HepG2 (cell line): Measurements from ENCODE around the gene MYLK. TPM values are rescaled to one million over a fixed set of nuclear protein-coding genes. Genes with fewer than 3 reads are reported as not detected.

ENCODE experiments used
- BRD4 ChIP-seq: sonication (generic); formaldehyde crosslinking; IDR thresholded peaks from 2 replicates; pipeline ENCODE4 v1.4.0; 2020; ENCODE audit warnings: missing genetic modification reagents
- CCAR2 ChIP-seq: fragments of 200-400 bp; formaldehyde crosslinking; optimal IDR thresholded peaks from 2 replicates; pipeline ENCODE3; 2018; ENCODE audit warnings: low read depth, mild to moderate bottlenecking, low read length, moderate library complexity
- HMGXB3 ChIP-seq: sonication (generic); formaldehyde crosslinking; IDR thresholded peaks from 2 replicates; pipeline ENCODE4 v1.4.0; 2020; ENCODE audit warnings: missing genetic modification reagents, borderline replicate concordance
- HMGXB4 ChIP-seq, 2 experiments: sonication (generic) in 1 of 2; formaldehyde crosslinking in 1 of 2; IDR thresholded peaks; 2 replicates each; pipeline versions ENCODE4 v1.4.0 to v1.6.1; 2018 to 2020; ENCODE audit warnings: missing genetic modification reagents in 2 of 2, borderline replicate concordance in 1 of 2, low read depth in 1 of 2, mild to moderate bottlenecking in 1 of 2, missing biosample characterization in 1 of 2
- MYPOP ChIP-seq: sonication (generic); formaldehyde crosslinking; IDR thresholded peaks from 2 replicates; pipeline ENCODE4 v1.8.1; 2023; ENCODE audit warnings: mild to moderate bottlenecking, moderate library complexity, missing genetic modification reagents
- ZHX2 ChIP-seq, 2 experiments: sonication (generic) in 1 of 2; formaldehyde crosslinking in 1 of 2; IDR thresholded peaks; 2 replicates each; pipeline versions ENCODE4 v1.6.1 to v1.9.0; 2014 to 2022; ENCODE audit warnings: antibody characterized with exemption in 1 of 2, borderline replicate concordance in 1 of 2, inconsistent platforms in 1 of 2, low read depth in 1 of 2, missing genetic modification reagents in 1 of 2
- ZNF276 ChIP-seq: sonication (generic); formaldehyde crosslinking; IDR thresholded peaks from 2 replicates; pipeline ENCODE4 v1.4.0; 2020; ENCODE audit warnings: mild to moderate bottlenecking, low read depth, missing genetic modification reagents
- ZNF503 ChIP-seq: sonication (generic); formaldehyde crosslinking; IDR thresholded peaks from 2 replicates; pipeline ENCODE4 v1.4.0; 2020; ENCODE audit warnings: missing genetic modification reagents
- ZNF510 ChIP-seq: sonication (generic); formaldehyde crosslinking; IDR thresholded peaks from 2 replicates; pipeline ENCODE4 v1.4.0; 2020; ENCODE audit warnings: low read depth, mild to moderate bottlenecking, missing genetic modification reagents
- polyA plus RNA-seq, 8 experiments: library from polyadenylated mRNA; depleted of rRNA in 3 of 8; stranded (reverse) in 7 of 8; unstranded in 1 of 8; fragments of >200 nt; fragmentation: Illumina TruSeq in 4 of 8; extraction: Trizol in 4 of 8; gene quantifications; 2 replicates each; pipeline versions ENCODE4 v1.2.1 to v1.2.3, GENCODE V29; 2011 to 2016; ENCODE audit warnings: low read depth in 4 of 8, missing spikeins in 1 of 8, mixed read lengths in 1 of 8; ENCODE audit not compliant: insufficient read depth in 1 of 8
- total RNA-seq, 5 experiments: library from RNA; depleted of rRNA; stranded (reverse); fragments of >200 nt; fragmentation: Illumina TruSeq; extraction: Trizol; gene quantifications; 2 replicates each; pipeline ENCODE4 v1.2.3, GENCODE V29; 2016; ENCODE audit warnings: low read depth in 1 of 5

The MYLK gene
- total and polyA plus RNA-seq, 2 of the 13 experiments (the other 11 are each of a cell fraction or from before 2014, with no cell fraction given), result 10.6 to 34.9 TPM

- TF ChIP-seq HMGXB3 (CRISPR knock-in tag), result peak; percentile 50; the same call in 1 of the 2 replicates
- no peak for TF ChIP-seq MYPOP (CRISPR knock-in tag)
- peak; percentile 84 for TF ChIP-seq ZNF503
- TF ChIP-seq ZNF510, result no peak
- TF ChIP-seq HMGXB4 (CRISPR knock-in tag; IDR thresholded peaks at IDR 0.05; ENCODE audit: borderline replicate concordance in 1 of 2, low read depth in 1 of 2), result peak in 1 of 2 experiments; percentile 42; a peak in 1 of 4 replicates
- no peak for TF ChIP-seq BRD4 (CRISPR knock-in tag)
- TF ChIP-seq ZHX2 (IDR thresholded peaks at IDR 0.05; ENCODE audit: low read depth), result no peak; the same call in 1 of the 2 replicates
- TF ChIP-seq ZHX2 (CRISPR knock-in tag; IDR thresholded peaks at IDR 0.05; ENCODE audit: borderline replicate concordance), result no peak
- peak; percentile 34 for TF ChIP-seq CCAR2
- TF ChIP-seq ZNF276 (CRISPR knock-in tag), result no peak
Measured at GRCh38 chr3:123605789-123606234, 278.3 kb downstream of the MYLK start (continued).
